PFSK-1 (cell line): Measurements from ENCODE around the gene MGMT.

Experiments used
- FOXP2 ChIP-seq: optimal IDR thresholded peaks from 2 replicates; pipeline ENCODE3; 2011; ENCODE audit warnings: borderline replicate concordance, control low read depth, inconsistent platforms; ENCODE audit not compliant: insufficient read depth; ENCODE audit errors: extremely low read length, extremely low read depth
- POLR2AphosphoS5 ChIP-seq: IDR thresholded peaks from 2 replicates; pipeline ENCODE4 v1.6.1; 2012; ENCODE audit warnings: low read depth, mild to moderate bottlenecking, control low read depth, low read length, moderate library complexity
- REST ChIP-seq, 2 experiments: IDR thresholded peaks; 2 replicates each; pipeline versions ENCODE4 v1.6.1 to v1.8.0; 2011 to 2012; ENCODE audit warnings: low read depth in 2 of 2, low read length in 2 of 2, control low read depth in 1 of 2, inconsistent platforms in 1 of 2, mild to moderate bottlenecking in 1 of 2, moderate library complexity in 1 of 2; ENCODE audit not compliant: insufficient read depth in 1 of 2
- SIN3A ChIP-seq: IDR thresholded peaks from 2 replicates; pipeline ENCODE4 v1.6.1; 2012; ENCODE audit warnings: mild to moderate bottlenecking, low read length, moderate library complexity, borderline replicate concordance; ENCODE audit not compliant: insufficient read depth
- TAF1 ChIP-seq: IDR thresholded peaks from 2 replicates; pipeline ENCODE4 v1.6.1; 2012; ENCODE audit warnings: low read length, control low read depth, borderline replicate concordance; ENCODE audit not compliant: insufficient read depth

The MGMT gene

GRCh38 chr10:129690248-129691070 is 223.4 kb downstream of the MGMT start:
- TF ChIP-seq POLR2AphosphoS5 (no peak), TAF1 (no peak), SIN3A (no peak), FOXP2 (no peak), REST (IDR thresholded peaks at IDR 0.05; ENCODE audit: insufficient read depth in 1 of 2, low read depth in 2 of 2, low read length in 2 of 2) (no peak)

DNA sequence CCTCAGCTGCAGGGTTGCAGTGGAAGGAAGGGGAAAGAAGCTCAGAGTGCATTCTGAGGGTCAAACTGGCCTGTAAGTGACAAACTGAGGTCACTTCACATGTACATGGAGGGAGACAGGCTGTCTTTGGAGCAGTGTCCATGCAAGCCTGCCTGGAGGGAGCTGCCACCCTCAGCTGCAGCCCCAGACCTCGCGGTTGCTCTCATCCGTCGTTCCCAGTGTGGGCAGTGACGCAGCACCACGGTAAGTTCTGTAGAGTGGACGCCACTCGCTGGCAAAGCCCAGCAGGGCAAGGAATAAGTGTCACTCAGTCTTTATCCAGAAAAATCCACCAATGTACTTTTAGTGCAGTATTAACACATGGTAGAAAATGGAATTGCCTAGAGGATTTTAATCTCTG is 225.7 kb downstream of the MGMT start:
- TF ChIP-seq REST (IDR thresholded peaks at IDR 0.05; ENCODE audit: insufficient read depth in 1 of 2, low read depth in 2 of 2, low read length in 2 of 2), result no peak
- TF ChIP-seq SIN3A, result no peak
- no peak for TF ChIP-seq FOXP2
- TF ChIP-seq POLR2AphosphoS5, result no peak
- TF ChIP-seq TAF1, result no peak

DNA sequence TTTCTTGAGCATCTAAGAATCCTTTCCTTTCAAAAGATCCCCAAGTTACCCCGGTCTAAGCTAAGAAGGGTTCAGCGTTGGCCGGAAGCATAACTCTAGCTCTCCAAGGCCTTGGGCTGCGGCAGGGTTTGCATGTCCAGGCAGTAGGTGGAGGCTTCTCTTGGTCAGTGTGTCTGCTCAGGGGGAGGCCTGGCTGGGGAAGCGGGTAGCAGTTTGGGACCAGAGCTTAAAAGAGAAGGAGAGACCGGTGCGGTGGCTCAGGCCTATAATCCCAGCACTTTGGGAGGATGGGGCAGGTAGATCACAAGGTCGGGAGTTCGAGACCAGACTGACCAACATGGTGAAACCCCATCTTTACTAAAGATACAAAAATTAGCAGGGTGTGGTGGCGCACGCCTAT is 226.3 kb downstream of the MGMT start:
- TF ChIP-seq SIN3A (no peak), FOXP2 (no peak), TAF1 (no peak), POLR2AphosphoS5 (no peak), REST (IDR thresholded peaks at IDR 0.05; ENCODE audit: insufficient read depth in 1 of 2, low read depth in 2 of 2, low read length in 2 of 2) (no peak)

DNA sequence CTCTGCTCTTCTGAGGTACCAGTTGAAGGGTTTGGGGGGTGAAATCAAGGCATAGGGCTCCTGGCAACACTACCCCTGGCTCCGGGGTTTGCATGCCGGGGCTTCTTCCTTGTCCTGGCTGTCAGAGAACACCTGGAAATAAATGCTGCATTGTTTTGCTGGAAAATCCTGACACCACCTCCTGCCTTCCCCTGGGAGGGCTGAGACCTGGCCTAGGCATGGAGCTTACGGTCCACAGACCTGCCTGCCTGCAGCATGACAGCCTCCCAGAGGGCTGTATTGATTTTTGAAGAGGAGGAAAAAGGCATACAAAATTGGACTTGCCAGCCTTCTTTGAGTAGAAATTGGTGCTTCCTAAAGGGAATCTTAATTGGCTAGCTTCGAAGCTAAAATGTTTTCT is 227.1 kb downstream of the MGMT start:
- TF ChIP-seq SIN3A, result no peak
- TF ChIP-seq TAF1, result no peak
- TF ChIP-seq POLR2AphosphoS5, result no peak
- no peak for TF ChIP-seq REST (IDR thresholded peaks at IDR 0.05; ENCODE audit: insufficient read depth in 1 of 2, low read depth in 2 of 2, low read length in 2 of 2)
- TF ChIP-seq FOXP2, result no peak
